Keratinocyte (primary cell): ENCODE measurements around the gene RILPL2. TPM values are rescaled to one million over a fixed set of nuclear protein-coding genes. Genes with fewer than 3 reads are reported as not detected.

Source experiments
- DNase-seq: peaks from one replicate; pipeline ENCODE4 v3.0.0-alpha.2; 2011; ENCODE audit warnings: low read depth, missing footprints, low spot score
- FAIRE-seq: peaks from 2 replicates; lab custom pipeline; 2011; peaks lifted over from hg19 to GRCh38; lab: Jason Lieb, UNC
- H2AFZ ChIP-seq: 2 replicates; pipeline ENCODE4 v1.6.0; 2012; ENCODE audit warnings: low read length, control low read depth, inconsistent platforms; ENCODE audit not compliant: control insufficient read depth
- H3K27ac ChIP-seq: 2 replicates; pipeline ENCODE4 v1.5.1; 2011; ENCODE audit warnings: low read length; ENCODE audit not compliant: control insufficient read depth, insufficient read depth
- H3K27me3 ChIP-seq: 3 replicates; pipeline ENCODE4 v1.6.0; 2011; ENCODE audit warnings: low read length; ENCODE audit not compliant: control insufficient read depth, insufficient read depth; ENCODE audit errors: extremely low read depth
- H3K36me3 ChIP-seq, 2 experiments: 2 replicates in 1 of 2; 3 replicates in 1 of 2; pipeline ENCODE4 v1.5.1; 2011; ENCODE audit warnings: low read length in 2 of 2, mild to moderate bottlenecking in 1 of 2; ENCODE audit not compliant: control insufficient read depth in 2 of 2, insufficient read depth in 2 of 2; ENCODE audit errors: extremely low read depth in 1 of 2
- H3K4me1 ChIP-seq: 3 replicates; pipeline ENCODE4 v1.5.1; 2011; ENCODE audit warnings: low read length; ENCODE audit not compliant: control insufficient read depth, insufficient read depth; ENCODE audit errors: extremely low read depth
- H3K4me2 ChIP-seq: 3 replicates; pipeline ENCODE4 v1.6.0; 2011; ENCODE audit warnings: low read depth, low read length; ENCODE audit not compliant: control insufficient read depth, insufficient read depth; ENCODE audit errors: extremely low read depth
- H3K4me3 ChIP-seq, 3 experiments: fragments of 200-600 bp in 1 of 3; sonication (generic) in 1 of 3; 2 replicates in 2 of 3; 3 replicates in 1 of 3; pipeline ENCODE4 v1.5.1; 2011 to 2016; ENCODE audit warnings: low read length in 3 of 3, mild to moderate bottlenecking in 3 of 3, control low read depth in 2 of 3, inconsistent platforms in 1 of 3, low read depth in 1 of 3, mixed read lengths in 1 of 3, mixed run types in 1 of 3, moderate library complexity in 1 of 3; ENCODE audit not compliant: control insufficient read depth in 2 of 3, insufficient read depth in 2 of 3; ENCODE audit errors: extremely low read depth in 1 of 3
- H3K79me2 ChIP-seq: 2 replicates; pipeline ENCODE4 v1.6.0; 2012; ENCODE audit warnings: low read length; ENCODE audit not compliant: control insufficient read depth, insufficient read depth
- H3K9ac ChIP-seq: 3 replicates; pipeline ENCODE4 v1.6.0; 2011; ENCODE audit warnings: low read length; ENCODE audit not compliant: control insufficient read depth, insufficient read depth; ENCODE audit errors: extremely low read depth
- H3K9me1 ChIP-seq: 3 replicates; pipeline ENCODE4 v1.6.0; 2011; ENCODE audit warnings: low read length; ENCODE audit not compliant: control insufficient read depth, insufficient read depth; ENCODE audit errors: extremely low read depth
- H3K9me3 ChIP-seq: 2 replicates; pipeline ENCODE4 v1.5.1; 2012; ENCODE audit warnings: low read depth, low read length; ENCODE audit not compliant: control insufficient read depth
- H4K20me1 ChIP-seq: 3 replicates; pipeline ENCODE4 v1.6.0; 2011; ENCODE audit warnings: low read length; ENCODE audit not compliant: control insufficient read depth, insufficient read depth; ENCODE audit errors: extremely low read depth
- EZH2 ChIP-seq: IDR thresholded peaks from one replicate; pipeline ENCODE4 v1.6.1; 2012; ENCODE audit warnings: inconsistent platforms, mild to moderate bottlenecking, low read length, moderate library complexity
- dilution Hi-C: fragments of 300-500 bp; cut with MboI; formaldehyde crosslinking; loops from one replicate; pipeline ENCODE4 v1.7.0; 2020; ENCODE audit warnings: low sequenced_read_pairs; ENCODE audit not compliant: extremely low pct_ligation_motif_present
- polyA plus RNA-seq, 5 experiments: library from polyadenylated mRNA; depleted of rRNA in 3 of 5; stranded (reverse) in 3 of 5; stranded (forward) in 1 of 5; unstranded in 1 of 5; fragments of >200 nt; gene quantifications; 1 replicate in 1 of 5; 2 replicates in 3 of 5; 3 replicates in 1 of 5; pipeline versions ENCODE4 v1.2.1 to v1.2.3, GENCODE V29; 2011 to 2012; ENCODE audit warnings: missing spikeins in 2 of 5, low read depth in 1 of 5, low replicate concordance in 1 of 5
- TF ChIP-seq, protein P1 (sequence below), 3 experiments: IDR thresholded peaks in 1 of 3; conservative IDR thresholded peaks in 1 of 3; optimal IDR thresholded peaks in 1 of 3; 2 replicates in 2 of 3; 3 replicates in 1 of 3; pipeline versions ENCODE3 to v1.5.1; 2011; ENCODE audit warnings: low read length in 3 of 3, mild to moderate bottlenecking in 3 of 3, moderate library complexity in 2 of 3, control low read depth in 1 of 3, inconsistent platforms in 1 of 3; ENCODE audit not compliant: insufficient read depth in 2 of 3; ENCODE audit errors: extremely low read depth in 1 of 3

RILPL2 gene
- polyA plus RNA-seq, 1 donor (not counting 4 experiments of a cell fraction or from before 2014, with no cell fraction given): 3.6 TPM

DNA sequence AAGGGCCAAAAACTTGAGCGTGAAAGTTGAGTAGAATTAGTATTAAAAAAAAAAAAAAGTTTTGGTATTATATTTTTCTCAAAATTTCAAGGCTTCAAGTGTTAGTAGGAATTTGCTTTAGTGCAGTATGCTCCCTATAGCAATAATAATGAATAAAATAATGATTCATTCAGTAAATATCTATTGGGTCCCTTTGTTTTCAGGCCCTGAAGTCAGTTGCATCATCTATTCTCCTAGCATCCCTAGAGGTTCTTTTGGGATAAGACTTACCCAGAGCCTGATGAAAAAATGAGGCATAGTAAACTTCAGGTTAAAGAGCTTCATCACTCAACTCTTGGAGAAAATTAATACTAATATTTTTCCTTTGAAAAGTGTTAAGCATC lies 51.5 kb downstream of the RILPL2 start:
- dilution Hi-C loops: no loop called here
- DNase-seq (no peak), FAIRE-seq (no peak)
- H2AFZ ChIP-seq: peak overlapping the region; percentile 87
- peak overlapping the region; percentile 86 for H3K4me2 ChIP-seq
- peaks cover 22% of the 10 kb centered on the region for H3K4me1 ChIP-seq
- H3K9me3 ChIP-seq: no peaks in the 10 kb centered on the region
- H3K27ac ChIP-seq: peak overlapping the region; percentile 67
- TF ChIP-seq, protein P1, sequence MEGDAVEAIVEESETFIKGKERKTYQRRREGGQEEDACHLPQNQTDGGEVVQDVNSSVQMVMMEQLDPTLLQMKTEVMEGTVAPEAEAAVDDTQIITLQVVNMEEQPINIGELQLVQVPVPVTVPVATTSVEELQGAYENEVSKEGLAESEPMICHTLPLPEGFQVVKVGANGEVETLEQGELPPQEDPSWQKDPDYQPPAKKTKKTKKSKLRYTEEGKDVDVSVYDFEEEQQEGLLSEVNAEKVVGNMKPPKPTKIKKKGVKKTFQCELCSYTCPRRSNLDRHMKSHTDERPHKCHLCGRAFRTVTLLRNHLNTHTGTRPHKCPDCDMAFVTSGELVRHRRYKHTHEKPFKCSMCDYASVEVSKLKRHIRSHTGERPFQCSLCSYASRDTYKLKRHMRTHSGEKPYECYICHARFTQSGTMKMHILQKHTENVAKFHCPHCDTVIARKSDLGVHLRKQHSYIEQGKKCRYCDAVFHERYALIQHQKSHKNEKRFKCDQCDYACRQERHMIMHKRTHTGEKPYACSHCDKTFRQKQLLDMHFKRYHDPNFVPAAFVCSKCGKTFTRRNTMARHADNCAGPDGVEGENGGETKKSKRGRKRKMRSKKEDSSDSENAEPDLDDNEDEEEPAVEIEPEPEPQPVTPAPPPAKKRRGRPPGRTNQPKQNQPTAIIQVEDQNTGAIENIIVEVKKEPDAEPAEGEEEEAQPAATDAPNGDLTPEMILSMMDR (optimal IDR thresholded peaks at IDR 0.05 in 1 of 3, IDR thresholded peaks at IDR 0.05 in 1 of 3, conservative IDR thresholded peaks at IDR 0.05 in 1 of 3; ENCODE audit: extremely low read depth in 1 of 3, insufficient read depth in 2 of 3, low read length in 3 of 3): no peak
- no peak for TF ChIP-seq EZH2
- no peaks in the 10 kb centered on the region for H3K27me3 ChIP-seq
- peaks cover 29% of the 10 kb centered on the region for H3K79me2 ChIP-seq
- H3K4me3 ChIP-seq: peak overlapping the region; percentile 72 to 75 (median 72)
- H4K20me1 ChIP-seq: no peaks in the 10 kb centered on the region
- H3K9ac ChIP-seq: peak overlapping the region; percentile 65
- no peaks in the 10 kb centered on the region for H3K9me1 ChIP-seq
- peaks cover 0 to 3% of the 10 kb centered on the region in 2 experiments for H3K36me3 ChIP-seq

DNA sequence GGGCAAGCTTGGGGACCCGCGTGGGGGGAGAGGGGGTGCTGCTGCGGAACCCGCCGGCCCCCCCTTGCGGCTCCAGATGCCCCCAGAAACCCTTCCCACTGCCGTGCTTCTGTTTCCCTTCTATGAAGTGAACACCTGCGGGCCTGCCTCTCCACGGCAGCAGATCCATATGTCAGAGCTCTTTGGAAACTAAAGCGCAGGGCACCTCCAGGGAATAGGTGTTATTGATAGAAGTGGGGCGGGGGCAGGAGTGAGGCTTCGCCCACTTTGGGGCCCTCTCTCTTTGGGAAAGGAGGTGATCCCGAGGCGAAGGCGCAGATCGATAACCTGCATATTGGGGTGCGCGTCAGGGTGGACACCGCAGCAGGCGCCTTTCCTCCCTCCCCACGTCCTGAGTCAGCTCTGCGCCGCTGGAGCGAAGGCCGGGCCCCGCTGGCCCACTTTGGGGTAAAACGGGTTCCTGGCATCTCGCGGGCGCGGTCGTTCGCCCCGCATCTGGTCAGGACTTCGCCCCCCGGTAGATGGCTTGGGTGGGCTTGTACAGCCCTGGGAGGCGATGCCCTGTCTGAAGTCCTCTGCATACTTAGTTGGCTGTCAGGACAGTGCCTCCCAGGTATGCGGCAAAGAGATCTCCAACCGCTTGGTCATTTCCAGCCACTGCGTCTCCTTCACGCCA lies 52.0 kb downstream of the RILPL2 start:
- H3K27ac ChIP-seq: peak overlapping the region; percentile 67
- no peaks in the 10 kb centered on the region for H3K9me3 ChIP-seq
- peaks cover 0 to 3% of the 10 kb centered on the region in 2 experiments for H3K36me3 ChIP-seq
- dilution Hi-C loops: no loop called here
- H2AFZ ChIP-seq: peak overlapping the region; percentile 87
- H3K9ac ChIP-seq: peak overlapping the region; percentile 65
- H4K20me1 ChIP-seq: no peaks in the 10 kb centered on the region
- peak overlapping the region; percentile 72 to 75 (median 72) for H3K4me3 ChIP-seq
- no peak for TF ChIP-seq EZH2
- TF ChIP-seq, protein P1 (optimal IDR thresholded peaks at IDR 0.05 in 1 of 3, IDR thresholded peaks at IDR 0.05 in 1 of 3, conservative IDR thresholded peaks at IDR 0.05 in 1 of 3; ENCODE audit: extremely low read depth in 1 of 3, insufficient read depth in 2 of 3, low read length in 3 of 3): peak in 1 of 3 experiments; percentile 0
- no peaks in the 10 kb centered on the region for H3K27me3 ChIP-seq
- peaks cover 24% of the 10 kb centered on the region for H3K79me2 ChIP-seq
- H3K4me1 ChIP-seq: peaks cover 23% of the 10 kb centered on the region
- H3K4me2 ChIP-seq: peak overlapping the region; percentile 86
- no peak for DNase-seq
- no peaks in the 10 kb centered on the region for H3K9me1 ChIP-seq
- FAIRE-seq: no peak
